CD14-positive monocyte (primary cell): ENCODE measurements around the gene SLC25A25. TPM values are rescaled to one million over a fixed set of nuclear protein-coding genes. Genes with fewer than 3 reads are reported as not detected.

ENCODE experiments used
- DNase-seq, 3 donors: peaks; one replicate each; pipeline ENCODE4 v3.0.0-alpha.2; 2011 to 2022
- H2AFZ ChIP-seq: 2 replicates; pipeline ENCODE4 v1.6.0; 2012; ENCODE audit warnings: mild to moderate bottlenecking, low read depth, low read length, inconsistent platforms; ENCODE audit not compliant: insufficient read depth, poor library complexity, severe bottlenecking
- H3K27ac ChIP-seq, 2 donors: 1 replicate in 1 of 2; 2 replicates in 1 of 2; pipeline ENCODE4 v1.5.1; 2012 to 2013; ENCODE audit warnings: low read length in 2 of 2, control low read depth in 1 of 2, inconsistent platforms in 1 of 2, low read depth in 1 of 2, mild to moderate bottlenecking in 1 of 2
- H3K27me3 ChIP-seq, 2 donors: one replicate each; pipeline versions ENCODE4 v1.6.0 to v1.6.1; 2011 to 2013; ENCODE audit warnings: low read length in 2 of 2; ENCODE audit not compliant: control insufficient read depth in 2 of 2, insufficient read depth in 2 of 2
- H3K36me3 ChIP-seq, 2 donors: replicated peaks in 1 of 2; 1 replicate in 1 of 2; 2 replicates in 1 of 2; pipeline versions ENCODE4 v1.5.1 to v1.6.1; 2012 to 2013; ENCODE audit warnings: low read length in 2 of 2, control low read depth in 1 of 2, inconsistent platforms in 1 of 2, mild to moderate bottlenecking in 1 of 2; ENCODE audit not compliant: insufficient read depth in 2 of 2, control insufficient read depth in 1 of 2
- H3K4me1 ChIP-seq, 2 donors: 1 replicate in 1 of 2; 2 replicates in 1 of 2; pipeline versions ENCODE4 v1.5.1 to v1.6.1; 2012 to 2013; ENCODE audit warnings: low read length in 2 of 2, control low read depth in 1 of 2, inconsistent platforms in 1 of 2, mild to moderate bottlenecking in 1 of 2, moderate library complexity in 1 of 2; ENCODE audit not compliant: insufficient read depth in 2 of 2, control insufficient read depth in 1 of 2
- H3K4me2 ChIP-seq: replicated peaks from 2 replicates; pipeline ENCODE3; 2012; ENCODE audit warnings: low read length, moderate library complexity, mild to moderate bottlenecking; ENCODE audit not compliant: poor library complexity, severe bottlenecking; ENCODE audit errors: extremely low read depth
- H3K4me3 ChIP-seq, 3 experiments: fragments of 200-600 bp in 1 of 3; sonication (generic) in 1 of 3; replicated peaks in 1 of 3; 1 replicate in 2 of 3; 2 replicates in 1 of 3; pipeline ENCODE4 v1.5.1; 2011 to 2013; ENCODE audit warnings: low read length in 3 of 3, mild to moderate bottlenecking in 3 of 3, control low read depth in 2 of 3, low read depth in 2 of 3, inconsistent platforms in 1 of 3, moderate library complexity in 1 of 3
- H3K79me2 ChIP-seq: 2 replicates; pipeline ENCODE4 v1.6.0; 2012; ENCODE audit warnings: mild to moderate bottlenecking, control low read depth, inconsistent platforms, low read length, moderate library complexity; ENCODE audit not compliant: insufficient read depth
- H3K9ac ChIP-seq: 2 replicates; pipeline ENCODE4 v1.6.0; 2017; ENCODE audit warnings: low read length, mild to moderate bottlenecking; ENCODE audit not compliant: insufficient read depth, poor library complexity, severe bottlenecking
- H3K9me3 ChIP-seq, 2 donors: replicated peaks in 1 of 2; 1 replicate in 1 of 2; 2 replicates in 1 of 2; pipeline versions ENCODE4 v1.5.1 to v1.6.1; 2012 to 2013; ENCODE audit warnings: low read length in 2 of 2, control low read depth in 1 of 2; ENCODE audit not compliant: control insufficient read depth in 1 of 2, insufficient read depth in 1 of 2
- H4K20me1 ChIP-seq: 2 replicates; pipeline ENCODE4 v1.6.0; 2012; ENCODE audit warnings: mild to moderate bottlenecking, low read length, control low read depth, moderate library complexity; ENCODE audit not compliant: insufficient read depth
- H3K27ac Mint-ChIP-seq, 7 donors: one replicate each; pipeline ENCODE4 v1.8.0; 2020; ENCODE audit warnings: mild to moderate bottlenecking in 7 of 7, mixed read lengths in 7 of 7, moderate library complexity in 6 of 7, inconsistent platforms in 2 of 7
- H3K27me3 Mint-ChIP-seq, 3 donors: one replicate each; pipeline ENCODE4 v1.8.0; 2021 to 2022; ENCODE audit warnings: low read depth in 3 of 3, mild to moderate bottlenecking in 3 of 3, mixed read lengths in 3 of 3, moderate library complexity in 3 of 3, inconsistent platforms in 1 of 3
- H3K36me3 Mint-ChIP-seq, 2 donors: one replicate each; pipeline ENCODE4 v1.8.0; 2020; ENCODE audit warnings: mixed read lengths in 2 of 2, inconsistent platforms in 1 of 2, mild to moderate bottlenecking in 1 of 2
- H3K4me1 Mint-ChIP-seq: one replicate; pipeline ENCODE4 v1.8.0; 2020; ENCODE audit warnings: mild to moderate bottlenecking, mixed read lengths
- H3K4me3 Mint-ChIP-seq, 2 donors: one replicate each; pipeline ENCODE4 v1.8.0; 2020; ENCODE audit warnings: mild to moderate bottlenecking in 2 of 2, mixed read lengths in 2 of 2, moderate library complexity in 1 of 2
- H3K9me3 Mint-ChIP-seq, 7 donors: one replicate each; pipeline ENCODE4 v1.8.0; 2020 to 2022; ENCODE audit warnings: mixed read lengths in 7 of 7, mild to moderate bottlenecking in 6 of 7, moderate library complexity in 6 of 7, inconsistent platforms in 2 of 7
- CTCF ChIP-seq: fragments of 200-600 bp; IDR thresholded peaks from one replicate; pipeline ENCODE4 v1.8.0; 2022; ENCODE audit warnings: antibody characterized with exemption, mild to moderate bottlenecking
- WGBS: methylation state at CpG from one replicate; pipeline ENCODE4 v1.1.5; 2013; ENCODE audit warnings: missing lambda C conversion rate; ENCODE audit not compliant: insufficient coverage; 5-methylcytosine and 5-hydroxymethylcytosine counted together
- intact Hi-C, 2 donors: fragments of 100-400 bp; cut with micrococcal nuclease; formaldehyde crosslinking; loops; one replicate each; pipeline versions ENCODE4 v1.15.0 to v1.15.1; 2023
- polyA plus RNA-seq, 3 donors: library from polyadenylated mRNA; depleted of rRNA in 1 of 3; unstranded in 2 of 3; stranded (reverse) in 1 of 3; fragments of 300-500 nt in 2 of 3; fragments of >200 nt in 1 of 3; fragmentation: Illumina TruSeq in 2 of 3; gene quantifications; 1 replicate in 2 of 3; 2 replicates in 1 of 3; pipeline ENCODE4 v1.2.3, GENCODE V29; 2012 to 2021

The SLC25A25 gene
- polyA plus RNA-seq, 3 donors: 5.1 to 43.3 (median 6.3) TPM

- no peak overlapping the region for H3K4me3 Mint-ChIP-seq
- DNase-seq: peak in 1 of 3 donors; percentile 22
- Histone ChIP-seq H3K79me2 (no peaks in the 10 kb centered on the region), H3K9ac (no peak overlapping the region), H3K4me1 (peaks cover 32 to 42% of the 10 kb centered on the region in 2 donors), H2AFZ (no peak overlapping the region), H3K27me3 (no peaks in the 10 kb centered on the region), H3K4me2 (no peak overlapping the region), H3K9me3 (no peaks in the 10 kb centered on the region), H3K27ac (no peak overlapping the region), H3K36me3 (no peaks in the 10 kb centered on the region), H3K4me3 (no peak overlapping the region), H4K20me1 (no peaks in the 10 kb centered on the region)
- H3K27ac Mint-ChIP-seq: no peak overlapping the region
- intact Hi-C loops: no loop called here
- no peaks in the 10 kb centered on the region for H3K36me3 Mint-ChIP-seq
- H3K9me3 Mint-ChIP-seq: peaks cover 0 to 6% (median 0%) of the 10 kb centered on the region in 7 donors
- H3K27me3 Mint-ChIP-seq: peaks cover 0 to 2% (median 1%) of the 10 kb centered on the region in 3 donors
- no peak for TF ChIP-seq CTCF
- H3K4me1 Mint-ChIP-seq: peaks cover 40% of the 10 kb centered on the region
These were observed 19.4 kb upstream of the SLC25A25 start for GRCh38 chr9:128048663-128049062.

GRCh38 chr9:128049843-128050242 lies 18.2 kb upstream of the SLC25A25 start:
- Mint-ChIP-seq H3K4me1 (peaks cover 52% of the 10 kb centered on the region), H3K27ac (peak overlapping the region in 5 of 7 donors; percentile 15 to 74 (median 58)), H3K4me3 (no peak overlapping the region), H3K36me3 (no peaks in the 10 kb centered on the region), H3K9me3 (peaks cover 0 to 6% (median 0%) of the 10 kb centered on the region in 7 donors), H3K27me3 (peaks cover 0 to 5% (median 1%) of the 10 kb centered on the region in 3 donors)
- WGBS: 14% methylated on average over 1 of the region's 3 CpGs
- H3K4me2 ChIP-seq: no peak overlapping the region
- peak overlapping the region in 1 of 2 donors; percentile 40 for H3K27ac ChIP-seq
- intact Hi-C loops: loop anchor here in 1 of 2 donors (5.0 kb wide), 1 partner anchor 42 kb away; no protein-coding TSS in a partner anchor
- no peaks in the 10 kb centered on the region for H4K20me1 ChIP-seq
- no peak for DNase-seq
- H3K9me3 ChIP-seq: no peaks in the 10 kb centered on the region
- no peak overlapping the region for H3K9ac ChIP-seq
- H3K36me3 ChIP-seq: no peaks in the 10 kb centered on the region
- H3K4me3 ChIP-seq: no peak overlapping the region
- H2AFZ ChIP-seq: no peak overlapping the region
- no peaks in the 10 kb centered on the region for H3K27me3 ChIP-seq
- TF ChIP-seq CTCF: no peak
- H3K79me2 ChIP-seq: no peaks in the 10 kb centered on the region
- H3K4me1 ChIP-seq: peaks cover 44 to 54% of the 10 kb centered on the region in 2 donors
